Activated CD4-positive, alpha-beta T cell treated with anti-CD3 and anti-CD28 coated beads, Interleukin-2, amount 10 ng/mL, durations not matched to agents 24 days and 14 days (primary cell): ENCODE measurements around the gene RNF138. TPM values are rescaled to one million over a fixed set of nuclear protein-coding genes. Genes with fewer than 3 reads are reported as not detected.
"Not testable (repeated sequence)": the region's sequence is repeated elsewhere in the genome, so short reads cannot be mapped to it uniquely, and the experiment has no call there.

ENCODE experiments used
- DNase-seq: peaks from one replicate; pipeline ENCODE4 v3.0.0; 2022
- H3K27ac Mint-ChIP-seq: one replicate; pipeline ENCODE4 v1.8.0; 2022; ENCODE audit warnings: mild to moderate bottlenecking, mixed read lengths
- H3K27me3 Mint-ChIP-seq: one replicate; pipeline ENCODE4 v1.8.0; 2022; ENCODE audit warnings: mixed read lengths
- H3K36me3 Mint-ChIP-seq: one replicate; pipeline ENCODE4 v1.8.0; 2022; ENCODE audit warnings: low read depth, mild to moderate bottlenecking, mixed read lengths
- H3K4me1 Mint-ChIP-seq: one replicate; pipeline ENCODE4 v1.8.0; 2021; ENCODE audit warnings: mixed read lengths
- H3K4me3 Mint-ChIP-seq: one replicate; pipeline ENCODE4 v1.8.0; 2022; ENCODE audit warnings: mild to moderate bottlenecking, moderate library complexity, mixed read lengths
- H3K9me3 Mint-ChIP-seq: one replicate; pipeline ENCODE4 v1.8.0; 2021; ENCODE audit warnings: mixed read lengths
- intact Hi-C: fragments of 100-400 bp; cut with micrococcal nuclease; formaldehyde crosslinking; loops from one replicate; pipeline ENCODE4 v1.15.1; 2023
- total RNA-seq: library from RNA; stranded (reverse); gene quantifications from 2 replicates; pipeline ENCODE4 v1.2.3, GENCODE V29; 2022

The RNF138 gene
- total RNA-seq, 1 donor from 2014 or later: 81.0 TPM

GRCh38 chr18:32167980-32168730 lies 76.5 kb downstream of the RNF138 start:
- no peaks in the 10 kb centered on the region for H3K27me3 Mint-ChIP-seq
- H3K27ac Mint-ChIP-seq: no peak overlapping the region
- H3K4me3 Mint-ChIP-seq: no peak overlapping the region
- DNase-seq: no peak
- no peaks in the 10 kb centered on the region for H3K4me1 Mint-ChIP-seq
- no peaks in the 10 kb centered on the region for H3K9me3 Mint-ChIP-seq
- H3K36me3 Mint-ChIP-seq: no peaks in the 10 kb centered on the region
- intact Hi-C loops: no loop called here

- Mint-ChIP-seq H3K27ac (no peak overlapping the region), H3K36me3 (no peaks in the 10 kb centered on the region)
- intact Hi-C loops: no loop called here
Observed at GRCh38 chr18:32173654-32174053, 82.0 kb downstream of the RNF138 start.

GRCh38 chr18:32174719-32175118 lies 83.0 kb downstream of the RNF138 start:
- Mint-ChIP-seq H3K4me1 (no peaks in the 10 kb centered on the region), H3K27me3 (no peaks in the 10 kb centered on the region), H3K36me3 (no peaks in the 10 kb centered on the region), H3K9me3 (no peaks in the 10 kb centered on the region), H3K4me3 (no peak overlapping the region), H3K27ac (no peak overlapping the region)
- DNase-seq: no peak
- intact Hi-C loops: no loop called here

More at GRCh38 chr18:32173654-32174053, 82.0 kb downstream of the RNF138 start:
- Mint-ChIP-seq H3K4me1 (no peaks in the 10 kb centered on the region), H3K4me3 (no peak overlapping the region), H3K9me3 (no peaks in the 10 kb centered on the region), H3K27me3 (no peaks in the 10 kb centered on the region)
- no peak for DNase-seq

- Mint-ChIP-seq H3K4me1 (no peaks in the 10 kb centered on the region), H3K36me3 (no peaks in the 10 kb centered on the region), H3K9me3 (no peaks in the 10 kb centered on the region), H3K27me3 (no peaks in the 10 kb centered on the region), H3K27ac (no peak overlapping the region), H3K4me3 (no peak overlapping the region)
- no peak for DNase-seq
- intact Hi-C loops: no loop called here
Observed at GRCh38 chr18:32175265-32175664, 83.6 kb downstream of the RNF138 start.

GRCh38 chr18:32176745-32177144 lies 85.1 kb downstream of the RNF138 start:
- intact Hi-C loops, H3K9me3 Mint-ChIP-seq, H3K27me3 Mint-ChIP-seq, H3K27ac Mint-ChIP-seq, DNase-seq, H3K36me3 Mint-ChIP-seq, H3K4me1 Mint-ChIP-seq, H3K4me3 Mint-ChIP-seq: not testable (repeated sequence)

GRCh38 chr18:32177530-32177929 lies 85.9 kb downstream of the RNF138 start:
- no peaks in the 10 kb centered on the region for H3K36me3 Mint-ChIP-seq
- no peak for DNase-seq
- H3K4me3 Mint-ChIP-seq: no peak overlapping the region
- H3K9me3 Mint-ChIP-seq: no peaks in the 10 kb centered on the region
- no peaks in the 10 kb centered on the region for H3K27me3 Mint-ChIP-seq
- intact Hi-C loops: no loop called here
- no peaks in the 10 kb centered on the region for H3K4me1 Mint-ChIP-seq
- no peak overlapping the region for H3K27ac Mint-ChIP-seq

Other genes starting within 250 kb of the RNF138 start
- gene TRAPPC8, start 148.7 kb upstream of the RNF138 start, total RNA-seq: 32.6 and 35.0 TPM in 2 replicates
- 32.6 and 35.0 TPM in 2 replicates for gene RNF125, start 73.0 kb upstream of the RNF138 start, total RNA-seq
- not detected in 2 replicates for gene MEP1B, start 98.2 kb downstream of the RNF138 start, total RNA-seq